ENCODE results near the gene MTIF3. TPM values are rescaled to one million over a fixed set of nuclear protein-coding genes. Genes with fewer than 3 reads are reported as not detected.

Gene MTIF3
- polyA plus RNA-seq, 1 experiment: 32.7 TPM

DNA sequence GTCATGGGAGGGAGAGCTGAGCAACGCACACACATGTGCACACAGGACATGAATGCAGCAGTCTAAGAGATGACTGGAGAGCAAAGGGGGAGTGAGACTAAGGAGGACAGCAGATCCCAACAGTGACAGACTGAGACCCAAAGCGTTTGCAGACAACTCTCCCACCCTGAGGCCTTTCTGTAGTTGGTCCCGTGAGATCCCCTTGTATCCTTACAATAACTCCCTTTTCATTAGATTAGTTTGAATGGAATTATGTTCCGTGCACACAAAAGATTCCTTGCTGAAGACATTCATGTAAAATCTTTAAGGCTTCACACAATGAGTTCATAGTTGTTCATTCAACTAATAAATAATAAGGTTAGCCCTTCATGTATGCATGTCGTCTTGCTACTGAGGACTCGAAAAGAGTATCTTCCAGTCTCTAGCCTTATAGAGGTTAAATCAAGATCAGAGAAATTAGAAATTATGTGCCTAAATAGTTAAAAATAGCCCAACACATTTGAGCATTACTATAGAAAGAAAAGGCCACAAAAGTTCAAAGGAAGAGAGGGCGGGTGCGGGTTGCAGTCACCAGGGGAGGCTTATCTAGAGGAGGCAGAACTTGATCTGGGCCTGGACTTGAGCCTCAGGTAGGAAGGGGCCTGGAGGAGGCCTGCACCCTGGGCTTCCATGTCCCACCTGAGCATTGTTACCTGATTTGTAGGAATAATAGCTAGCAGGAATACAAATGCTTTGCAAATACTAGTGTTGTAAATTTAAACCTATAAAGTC lies 29.1 kb downstream of the MTIF3 start:
- no peaks in the 10 kb centered on the region for H3K36me3 ChIP-seq (ENCODE audit: control insufficient read depth, insufficient read depth, low read length)
- no peak overlapping the region for H3K4me3 ChIP-seq (ENCODE audit: low read depth, low read length)
- ChIA-PET POLR2A (no interaction called here), CTCF (no interaction called here)
- peaks cover 3% of the 10 kb centered on the region for H3K27me3 ChIP-seq (ENCODE audit: control insufficient read depth, insufficient read depth, low read length)
- DNase-seq (ENCODE audit: low read depth): no peak
- TF ChIP-seq, protein P1, sequence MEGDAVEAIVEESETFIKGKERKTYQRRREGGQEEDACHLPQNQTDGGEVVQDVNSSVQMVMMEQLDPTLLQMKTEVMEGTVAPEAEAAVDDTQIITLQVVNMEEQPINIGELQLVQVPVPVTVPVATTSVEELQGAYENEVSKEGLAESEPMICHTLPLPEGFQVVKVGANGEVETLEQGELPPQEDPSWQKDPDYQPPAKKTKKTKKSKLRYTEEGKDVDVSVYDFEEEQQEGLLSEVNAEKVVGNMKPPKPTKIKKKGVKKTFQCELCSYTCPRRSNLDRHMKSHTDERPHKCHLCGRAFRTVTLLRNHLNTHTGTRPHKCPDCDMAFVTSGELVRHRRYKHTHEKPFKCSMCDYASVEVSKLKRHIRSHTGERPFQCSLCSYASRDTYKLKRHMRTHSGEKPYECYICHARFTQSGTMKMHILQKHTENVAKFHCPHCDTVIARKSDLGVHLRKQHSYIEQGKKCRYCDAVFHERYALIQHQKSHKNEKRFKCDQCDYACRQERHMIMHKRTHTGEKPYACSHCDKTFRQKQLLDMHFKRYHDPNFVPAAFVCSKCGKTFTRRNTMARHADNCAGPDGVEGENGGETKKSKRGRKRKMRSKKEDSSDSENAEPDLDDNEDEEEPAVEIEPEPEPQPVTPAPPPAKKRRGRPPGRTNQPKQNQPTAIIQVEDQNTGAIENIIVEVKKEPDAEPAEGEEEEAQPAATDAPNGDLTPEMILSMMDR (IDR thresholded peaks at IDR 0.05; ENCODE audit: insufficient read depth, low read depth, low read length): no peak

DNA sequence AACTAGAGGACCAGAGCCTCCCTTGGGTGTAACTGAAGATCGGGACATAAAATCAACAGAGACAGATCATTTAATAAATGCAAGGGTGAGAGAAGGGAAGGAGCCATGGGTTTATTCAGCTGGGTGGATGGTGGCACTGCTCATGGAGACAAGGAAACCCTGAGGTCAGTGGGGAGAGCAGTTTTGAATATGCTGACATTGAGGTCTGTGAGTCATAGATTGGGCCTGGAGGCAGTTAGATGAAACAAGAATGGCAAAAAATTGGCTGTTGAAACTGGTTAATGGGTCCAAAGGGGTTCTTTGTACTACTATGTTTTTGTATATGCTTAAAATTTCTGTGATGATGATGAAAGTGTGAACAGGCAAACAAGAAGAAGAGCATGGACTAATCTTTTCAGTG lies 31.0 kb downstream of the MTIF3 start:
- ChIA-PET CTCF (no interaction called here), POLR2A (no interaction called here)
- no peak for DNase-seq (ENCODE audit: low read depth)
- TF ChIP-seq, protein P1 (IDR thresholded peaks at IDR 0.05; ENCODE audit: insufficient read depth, low read depth, low read length): no peak
- Histone ChIP-seq H3K36me3 (ENCODE audit: control insufficient read depth, insufficient read depth, low read length) (no peaks in the 10 kb centered on the region), H3K27me3 (ENCODE audit: control insufficient read depth, insufficient read depth, low read length) (peaks cover 14% of the 10 kb centered on the region), H3K4me3 (ENCODE audit: low read depth, low read length) (no peak overlapping the region)

DNA sequence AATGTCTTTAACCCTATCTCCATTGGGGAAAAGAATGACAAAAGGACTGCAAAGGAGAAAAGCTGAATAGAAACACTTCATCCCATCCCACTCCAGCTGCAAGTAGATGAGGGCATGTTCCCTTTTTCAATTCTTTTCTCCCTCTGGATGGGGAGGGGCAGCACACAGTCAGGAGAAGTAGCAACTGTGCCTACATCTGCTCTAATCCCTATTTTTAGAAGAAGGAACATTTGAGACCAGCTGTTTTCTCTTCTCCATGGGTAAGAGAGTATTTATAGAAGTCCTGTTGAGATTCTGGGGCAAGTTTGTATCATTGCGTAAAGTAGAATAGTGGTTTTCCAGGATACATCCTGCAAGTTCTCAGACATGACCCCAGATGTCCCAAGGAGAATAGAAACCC lies 35.2 kb downstream of the MTIF3 start:
- CTCF ChIA-PET: interaction anchor here (1.0 to 1.2 kb wide), 2 partner anchors 25 to 35 kb away, joined by 3 read pairs; no protein-coding TSS in a partner anchor
- H3K4me3 ChIP-seq (ENCODE audit: low read depth, low read length): no peak overlapping the region
- DNase-seq (ENCODE audit: low read depth): no peak
- POLR2A ChIA-PET: no interaction called here
- no peaks in the 10 kb centered on the region for H3K36me3 ChIP-seq (ENCODE audit: control insufficient read depth, insufficient read depth, low read length)
- peaks cover 19% of the 10 kb centered on the region for H3K27me3 ChIP-seq (ENCODE audit: control insufficient read depth, insufficient read depth, low read length)
- TF ChIP-seq, protein P1 (IDR thresholded peaks at IDR 0.05; ENCODE audit: insufficient read depth, low read depth, low read length): no peak

DNA sequence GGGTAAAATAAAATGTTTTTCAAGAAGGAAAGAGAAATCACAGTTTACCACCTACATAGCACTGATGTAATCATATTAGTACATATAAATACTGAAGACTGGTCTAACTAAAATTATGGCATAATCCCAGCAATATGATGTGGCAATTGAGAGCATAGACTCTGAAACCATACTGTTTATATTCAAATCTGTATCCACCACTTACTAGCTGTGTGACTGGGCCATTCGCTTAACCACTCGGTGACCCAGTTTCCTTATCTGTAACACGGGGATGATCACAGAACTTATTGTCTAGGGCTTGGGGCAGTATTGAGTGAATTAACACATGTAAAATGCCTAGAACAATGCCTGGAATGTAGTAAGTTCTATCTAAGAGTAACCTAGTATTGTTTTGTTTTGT lies 39.0 kb downstream of the MTIF3 start:
- TF ChIP-seq, protein P1 (IDR thresholded peaks at IDR 0.05; ENCODE audit: insufficient read depth, low read depth, low read length): no peak
- H3K36me3 ChIP-seq (ENCODE audit: control insufficient read depth, insufficient read depth, low read length): no peaks in the 10 kb centered on the region
- POLR2A ChIA-PET: no interaction called here
- H3K4me3 ChIP-seq (ENCODE audit: low read depth, low read length): no peak overlapping the region
- peaks cover 26% of the 10 kb centered on the region for H3K27me3 ChIP-seq (ENCODE audit: control insufficient read depth, insufficient read depth, low read length)
- CTCF ChIA-PET: interaction anchor here (0.6 to 1.0 kb wide), 2 partner anchors 14 to 20 kb away, joined by 3 read pairs; no protein-coding TSS in a partner anchor
- no peak for DNase-seq (ENCODE audit: low read depth)

DNA sequence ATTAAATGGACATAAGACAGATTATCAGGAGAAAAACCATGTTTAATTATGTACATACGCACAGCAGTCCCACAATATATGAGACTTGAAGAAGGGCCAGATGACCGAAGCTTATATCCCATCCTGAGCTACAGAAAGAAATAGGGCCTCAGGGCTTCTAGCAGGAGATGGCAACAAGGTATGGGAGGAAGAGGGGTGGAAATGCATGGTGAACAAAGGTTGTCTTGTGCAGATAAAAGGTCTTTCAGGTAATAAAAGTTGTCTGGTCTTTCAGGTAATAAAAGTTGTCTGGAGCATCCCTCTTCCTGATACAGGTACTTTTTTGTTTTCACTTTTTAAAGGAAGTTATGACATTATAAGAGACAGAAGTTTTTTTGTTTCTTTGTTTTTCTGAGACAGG lies 41.4 kb downstream of the MTIF3 start:
- TF ChIP-seq, protein P1 (IDR thresholded peaks at IDR 0.05; ENCODE audit: insufficient read depth, low read depth, low read length): no peak
- POLR2A ChIA-PET: no interaction called here

More for the DNA sequence above, 41.4 kb downstream of the MTIF3 start:
- CTCF ChIA-PET: interaction anchor here (1.0 to 1.8 kb wide), 4 partner anchors 17 to 417 kb away, joined by 3 to 5 read pairs (median 4); no protein-coding TSS in a partner anchor
- H3K27me3 ChIP-seq (ENCODE audit: control insufficient read depth, insufficient read depth, low read length): peaks cover 14% of the 10 kb centered on the region
- DNase-seq (ENCODE audit: low read depth): no peak
- no peaks in the 10 kb centered on the region for H3K36me3 ChIP-seq (ENCODE audit: control insufficient read depth, insufficient read depth, low read length)
- H3K4me3 ChIP-seq (ENCODE audit: low read depth, low read length): no peak overlapping the region

Measured in BJ (cell line).